GM10248 (cell line): ENCODE measurements around the gene TOP2B.

Experiments used
- CTCF ChIA-PET: fragments of 300-600 bp; sonication (Branson Sonifier 250); formaldehyde crosslinking; extraction: SDS; loops from one replicate; lab custom pipeline; 2021; ENCODE audit warnings: antibody characterized with exemption; lab: Yijun Ruan, JAX
- POLR2A ChIA-PET: fragments of 350-650 bp; sonication (Branson Sonifier 250); formaldehyde crosslinking; extraction: SDS; loops from one replicate; lab custom pipeline; 2020; ENCODE audit warnings: antibody characterized with exemption; lab: Yijun Ruan, JAX
- DNase-seq: peaks from one replicate; pipeline ENCODE4 v3.0.0; 2012; ENCODE audit errors: extremely low spot score
- CTCF ChIP-seq: IDR thresholded peaks from 2 replicates; pipeline ENCODE4 v1.5.1; 2012; ENCODE audit warnings: mild to moderate bottlenecking, low read depth; ENCODE audit errors: extremely low read depth, missing control alignments, control extremely low read depth

The TOP2B gene

GRCh38 chr3:25679166-25679565, 14.5 kb upstream of the TOP2B start:
- TF ChIP-seq CTCF: no peak
- ChIA-PET POLR2A (no interaction called here), CTCF (interaction anchor here (1.1 to 1.3 kb wide), 2 partner anchors 10 kb away, joined by 3 read pairs; no protein-coding TSS in a partner anchor)
- DNase-seq: no peak

DNA sequence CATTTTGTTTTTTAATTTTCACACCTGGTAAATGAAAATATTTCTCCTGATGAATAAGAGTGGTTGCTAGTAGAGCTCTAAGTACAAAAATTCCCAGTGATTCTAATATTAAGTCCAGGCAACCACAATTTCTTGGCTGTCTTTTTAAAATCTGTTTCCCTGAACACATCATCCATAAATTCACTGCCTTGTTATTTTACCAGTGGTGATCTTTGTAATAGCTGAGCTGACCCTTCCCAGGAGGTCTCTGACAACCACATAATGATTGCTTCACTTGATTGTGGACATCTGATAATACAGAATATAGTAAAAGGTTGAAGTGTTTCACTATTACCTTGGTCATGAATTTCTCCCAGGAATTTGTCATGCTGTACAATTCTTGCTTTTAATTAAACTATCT, 13.9 kb upstream of the TOP2B start:
- POLR2A ChIA-PET: no interaction called here
- no peak for TF ChIP-seq CTCF
- no peak for DNase-seq
- CTCF ChIA-PET: interaction anchor here (1.1 to 3.8 kb wide), 3 partner anchors 10 to 12 kb away, joined by 3 to 14 read pairs (median 3); no protein-coding TSS in a partner anchor

DNA sequence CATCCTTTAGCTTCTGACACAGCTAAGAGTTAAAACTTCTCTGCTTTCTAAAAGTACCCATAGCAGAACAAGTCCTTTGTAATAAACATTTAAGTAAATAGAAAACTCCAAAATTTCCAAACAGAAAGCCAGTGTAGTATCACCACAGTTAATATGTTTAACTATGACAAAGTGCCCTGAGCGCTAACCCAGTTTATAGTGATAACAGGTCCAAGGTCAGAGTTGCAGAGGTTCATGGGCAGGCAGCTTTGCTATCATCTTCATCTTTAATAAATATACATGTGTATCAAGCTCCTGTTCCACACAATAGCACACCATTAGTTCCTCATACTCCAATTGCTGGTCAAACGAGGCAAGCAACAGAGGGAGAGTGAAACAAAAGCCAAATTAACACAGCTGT, 12.4 kb upstream of the TOP2B start:
- no peak for TF ChIP-seq CTCF
- DNase-seq: no peak
- ChIA-PET POLR2A (no interaction called here), CTCF (interaction anchor here (1.0 to 3.8 kb wide), 3 partner anchors 11 to 44 kb away, joined by 3 to 14 read pairs (median 3); no protein-coding TSS in a partner anchor)

DNA sequence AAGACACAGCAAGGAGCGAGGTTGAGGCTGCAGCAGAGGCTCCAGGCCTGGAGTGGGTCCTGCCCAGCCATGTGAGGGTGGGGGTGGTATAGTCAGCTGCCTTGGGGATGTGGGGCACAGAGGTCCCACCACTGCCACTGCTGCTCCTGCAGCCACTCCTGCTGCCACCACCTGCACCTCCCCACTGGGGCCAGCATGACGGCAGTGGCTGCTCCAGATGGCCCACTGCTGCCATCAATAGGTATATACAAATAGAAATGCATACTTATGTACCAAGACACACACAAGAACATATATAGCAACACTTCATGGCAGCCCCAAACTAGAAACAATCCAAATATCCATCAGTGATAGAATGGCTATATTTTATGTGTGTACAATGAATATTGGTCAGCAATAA, 10.0 kb upstream of the TOP2B start:
- POLR2A ChIA-PET: no interaction called here
- TF ChIP-seq CTCF: no peak
- no peak for DNase-seq
- CTCF ChIA-PET: interaction anchor here (1.3 kb wide), 1 partner anchor 26 kb away, joined by 3 read pairs; no protein-coding TSS in a partner anchor

GRCh38 chr3:25673738-25674298, 9.1 kb upstream of the TOP2B start:
- ChIA-PET CTCF (interaction anchor here (1.5 to 4.5 kb wide), 2 partner anchors 25 to 43 kb away, joined by 3 to 16 read pairs; no protein-coding TSS in a partner anchor), POLR2A (no interaction called here)
- TF ChIP-seq CTCF: no peak
- no peak for DNase-seq

DNA sequence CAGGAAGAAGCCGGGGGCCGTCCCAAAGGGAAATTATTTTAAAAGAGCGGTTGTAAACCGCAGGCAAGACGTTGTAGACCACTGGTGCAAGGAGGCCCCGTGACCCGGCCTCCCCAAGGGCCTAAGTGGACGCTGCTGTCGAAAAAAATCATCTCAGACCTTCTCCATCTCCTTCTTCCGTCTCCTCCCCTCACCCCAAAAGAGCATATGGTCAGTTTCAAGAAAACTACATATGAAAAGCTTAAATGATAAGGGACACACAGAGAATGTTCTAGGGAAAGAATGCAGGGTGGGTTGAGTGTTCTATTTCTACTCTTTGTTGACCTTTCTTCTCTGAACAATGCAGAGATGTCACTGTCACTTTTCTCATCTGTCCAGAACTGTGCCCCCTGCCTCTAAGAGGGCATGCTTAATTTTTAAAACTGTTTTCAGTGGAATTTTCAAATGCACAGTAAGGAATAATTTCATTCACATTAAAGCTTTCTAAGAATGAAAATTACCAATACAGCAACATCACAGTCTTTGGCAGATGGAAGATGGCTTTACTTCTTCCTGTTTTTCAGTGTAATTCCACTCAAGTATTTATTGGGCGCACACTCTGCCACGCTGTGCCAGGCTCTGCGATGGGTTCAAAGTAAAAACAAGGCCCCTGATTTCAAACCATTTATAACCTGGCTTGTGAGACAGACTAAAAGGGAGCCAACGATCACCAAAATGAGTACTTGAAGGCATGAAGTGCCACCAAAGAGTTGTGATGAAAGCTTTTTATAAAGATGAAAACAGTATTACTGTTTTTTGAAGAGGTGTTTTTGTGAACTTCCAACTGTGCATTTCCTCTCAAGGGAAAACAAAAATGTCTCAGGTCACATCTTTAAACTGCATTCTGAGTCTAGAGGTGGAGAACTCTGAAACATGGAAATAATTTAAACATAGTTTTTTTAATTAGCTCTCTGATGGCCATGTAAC, 891 bp upstream of the TOP2B start:
- DNase-seq: peak; percentile 76
- ChIA-PET CTCF (interaction anchor here (1.0 to 4.1 kb wide), 9 partner anchors 11 to 192 kb away, joined by 3 to 21 read pairs (median 4); partner anchors contain the start of gene NGLY1), POLR2A (interaction anchor here (1.0 to 1.2 kb wide), 2 partner anchors 116 to 118 kb away, joined by 3 read pairs; partner anchors contain the start of gene NGLY1)
- no peak for TF ChIP-seq CTCF
